WTC11 (cell line): ENCODE results near the gene LOXL3. TPM values are rescaled to one million over a fixed set of nuclear protein-coding genes. Genes with fewer than 3 reads are reported as not detected.
"Not testable (repeated sequence)": the region's sequence is repeated elsewhere in the genome, so short reads cannot be mapped to it uniquely, and the experiment has no call there.

ENCODE experiments used
- ATAC-seq: fragments of 200-7000 bp; cut with Tn5 transposase; 2 replicates; pipeline ENCODE4 v1.10.0; 2021; ENCODE audit warnings: mild to moderate bottlenecking, moderate library complexity
- CTCF ChIA-PET: fragments of 300-600 bp; sonication (Branson Sonifier 250); formaldehyde crosslinking; loops from one replicate; lab custom pipeline; 2021; ENCODE audit warnings: antibody characterized with exemption; lab: Charles Lee
- POLR2A ChIA-PET: fragments of 350-600 bp; sonication (Branson Sonifier 250); formaldehyde crosslinking; loops from one replicate; lab custom pipeline; 2021; ENCODE audit warnings: antibody characterized with exemption; lab: Charles Lee
- DNase-seq: peaks from one replicate; pipeline ENCODE4 v3.0.0; 2021; ENCODE audit warnings: low spot score
- H3K27ac Mint-ChIP-seq: 2 replicates; pipeline ENCODE4 v1.8.0; 2021; ENCODE audit warnings: mixed read lengths
- H3K27me3 Mint-ChIP-seq: 2 replicates; pipeline ENCODE4 v1.8.0; 2021; ENCODE audit warnings: low read depth, mild to moderate bottlenecking, moderate library complexity, mixed read lengths
- H3K36me3 Mint-ChIP-seq: 2 replicates; pipeline ENCODE4 v1.8.0; 2021; ENCODE audit warnings: mixed read lengths
- H3K4me1 Mint-ChIP-seq: 2 replicates; pipeline ENCODE4 v1.8.0; 2022; ENCODE audit warnings: mixed read lengths
- H3K4me3 Mint-ChIP-seq: 2 replicates; pipeline ENCODE4 v1.8.0; 2021; ENCODE audit warnings: mild to moderate bottlenecking, moderate library complexity, mixed read lengths
- H3K9me3 Mint-ChIP-seq: 2 replicates; pipeline ENCODE4 v1.8.0; 2021; ENCODE audit warnings: mixed read lengths
- E2F1 ChIP-seq: sonication (generic); formaldehyde crosslinking; IDR thresholded peaks from 2 replicates; pipeline ENCODE4 v1.8.0; 2022; ENCODE audit warnings: mild to moderate bottlenecking, missing genetic modification reagents
- E2F4 ChIP-seq: sonication (generic); formaldehyde crosslinking; IDR thresholded peaks from 2 replicates; pipeline ENCODE4 v1.8.1; 2022; ENCODE audit warnings: low read depth, mild to moderate bottlenecking, moderate library complexity, missing genetic modification reagents, borderline replicate concordance
- ETV6 ChIP-seq: sonication (generic); formaldehyde crosslinking; IDR thresholded peaks from 2 replicates; pipeline ENCODE4 v1.8.1; 2022; ENCODE audit warnings: mild to moderate bottlenecking, missing genetic modification reagents
- GABPB1 ChIP-seq: sonication (generic); formaldehyde crosslinking; IDR thresholded peaks from 2 replicates; pipeline ENCODE4 v1.8.1; 2023; ENCODE audit warnings: mild to moderate bottlenecking, missing genetic modification reagents
- GRHL2 ChIP-seq: fragments of 250-450 bp; sonication (Bioruptor Pico); IDR thresholded peaks from 2 replicates; pipeline ENCODE4 v1.8.0; 2022; ENCODE audit warnings: mild to moderate bottlenecking, moderate library complexity; ENCODE audit not compliant: insufficient replicate concordance, severe bottlenecking
- JAZF1 ChIP-seq: fragments of 250-450 bp; sonication (Bioruptor Pico); IDR thresholded peaks from 2 replicates; pipeline ENCODE4 v1.9.0; 2021; ENCODE audit warnings: moderate library complexity, mild to moderate bottlenecking, inconsistent platforms
- KAT7 ChIP-seq: sonication (generic); formaldehyde crosslinking; IDR thresholded peaks from 2 replicates; pipeline ENCODE4 v1.8.1; 2023; ENCODE audit warnings: missing genetic modification reagents, mild to moderate bottlenecking, borderline replicate concordance
- MAX ChIP-seq: sonication (generic); formaldehyde crosslinking; IDR thresholded peaks from 2 replicates; pipeline ENCODE4 v1.8.0; 2022; ENCODE audit warnings: mild to moderate bottlenecking, missing genetic modification reagents
- NR1H2 ChIP-seq: sonication (generic); formaldehyde crosslinking; IDR thresholded peaks from 2 replicates; pipeline ENCODE4 v1.9.0; 2021; ENCODE audit warnings: mild to moderate bottlenecking, moderate library complexity, missing genetic modification reagents
- OVOL2 ChIP-seq: fragments of 250-450 bp; sonication (Bioruptor Pico); IDR thresholded peaks from 2 replicates; pipeline ENCODE4 v1.9.0; 2021; ENCODE audit warnings: mild to moderate bottlenecking, borderline replicate concordance
- PREB ChIP-seq: sonication (generic); formaldehyde crosslinking; IDR thresholded peaks from 2 replicates; pipeline ENCODE4 v1.8.1; 2022; ENCODE audit warnings: mild to moderate bottlenecking, missing genetic modification reagents, moderate library complexity, borderline replicate concordance
- RELA ChIP-seq: sonication (generic); formaldehyde crosslinking; IDR thresholded peaks from 2 replicates; pipeline ENCODE4 v1.8.1; 2022; ENCODE audit warnings: missing genetic modification reagents, mild to moderate bottlenecking, borderline replicate concordance
- RORB ChIP-seq: fragments of 250-450 bp; sonication (Bioruptor Pico); IDR thresholded peaks from 2 replicates; pipeline ENCODE4 v1.9.0; 2021; ENCODE audit warnings: mild to moderate bottlenecking
- TEAD1 ChIP-seq: sonication (generic); formaldehyde crosslinking; IDR thresholded peaks from 2 replicates; pipeline ENCODE4 v1.8.0; 2022; ENCODE audit warnings: mild to moderate bottlenecking, missing genetic modification reagents
- ZMAT4 ChIP-seq: fragments of 250-450 bp; sonication (Bioruptor Pico); IDR thresholded peaks from 2 replicates; pipeline ENCODE4 v1.9.0; 2021; ENCODE audit warnings: mild to moderate bottlenecking
- ZNF263 ChIP-seq: sonication (generic); formaldehyde crosslinking; IDR thresholded peaks from 2 replicates; pipeline ENCODE4 v1.8.1; 2022; ENCODE audit warnings: low read depth, mild to moderate bottlenecking, moderate library complexity, missing genetic modification reagents
- ZNF317 ChIP-seq: sonication (generic); formaldehyde crosslinking; IDR thresholded peaks from 2 replicates; pipeline ENCODE4 v1.8.1; 2023; ENCODE audit warnings: low read depth, mild to moderate bottlenecking, moderate library complexity, missing genetic modification reagents, borderline replicate concordance
- ZNF396 ChIP-seq: fragments of 250-450 bp; sonication (Bioruptor Pico); IDR thresholded peaks from 2 replicates; pipeline ENCODE4 v1.8.0; 2021; ENCODE audit warnings: mild to moderate bottlenecking, moderate library complexity, borderline replicate concordance
- ZNF671 ChIP-seq: fragments of 250-450 bp; sonication (Bioruptor Pico); IDR thresholded peaks from 2 replicates; pipeline ENCODE4 v1.8.0; 2021; ENCODE audit warnings: mild to moderate bottlenecking
- total RNA-seq: library from RNA; stranded (reverse); gene quantifications from 3 replicates; pipeline ENCODE4 v1.2.3, GENCODE V29; 2021

Gene LOXL3
- total RNA-seq, 1 experiment from 2014 or later, result 21.1 TPM

- TF ChIP-seq ZNF317 (CRISPR knock-in tag), result no peak
- no peak for TF ChIP-seq GRHL2 (CRISPR knock-in tag)
- TF ChIP-seq ETV6 (CRISPR knock-in tag), result no peak
- TF ChIP-seq ZNF671 (CRISPR knock-in tag), result no peak
- Mint-ChIP-seq H3K27me3 (peaks cover 52% of the 10 kb centered on the region), H3K4me3 (no peak overlapping the region), H3K36me3 (no peaks in the 10 kb centered on the region), H3K9me3 (no peaks in the 10 kb centered on the region), H3K27ac (no peak overlapping the region), H3K4me1 (peaks cover 13% of the 10 kb centered on the region)
- CTCF ChIA-PET, result no interaction called here
- DNase-seq, result no peak
- POLR2A ChIA-PET, result no interaction called here
- no peak for ATAC-seq
Observed at GRCh38 chr2:74562126-74562775, 8.5 kb upstream of the LOXL3 start.

GRCh38 chr2:74561022-74561421, 7.3 kb upstream of the LOXL3 start:
- ATAC-seq, DNase-seq, POLR2A ChIA-PET, H3K4me3 Mint-ChIP-seq, H3K27ac Mint-ChIP-seq, H3K9me3 Mint-ChIP-seq, H3K36me3 Mint-ChIP-seq: not testable (repeated sequence)
- peak; percentile 83; the same call in 1 of the 2 replicates for TF ChIP-seq ZNF263 (CRISPR knock-in tag)
- H3K4me1 Mint-ChIP-seq, result peaks cover 13% of the 10 kb centered on the region
- H3K27me3 Mint-ChIP-seq, result peaks cover 59% of the 10 kb centered on the region
- CTCF ChIA-PET, result interaction anchor here (1.4 to 1.6 kb wide), 2 partner anchors 11 to 88 kb away, joined by 4 to 8 read pairs; partner anchors contain the start of gene MRPL53

GRCh38 chr2:74560591-74560990, 6.8 kb upstream of the LOXL3 start:
- H3K9me3 Mint-ChIP-seq, result no peaks in the 10 kb centered on the region
- H3K27ac Mint-ChIP-seq, result no peak overlapping the region
- peaks cover 13% of the 10 kb centered on the region for H3K4me1 Mint-ChIP-seq
- ATAC-seq (peak; percentile 19; the same call in 1 of the 2 replicates), DNase-seq (no peak)
- ChIA-PET POLR2A (interaction anchor here (0.6 kb wide), 1 partner anchor 21 kb away, joined by 3 read pairs; no protein-coding TSS in a partner anchor), CTCF (interaction anchor here (1.0 to 1.6 kb wide), 4 partner anchors 12 to 88 kb away, joined by 3 to 8 read pairs (median 4); partner anchors contain the start of gene MRPL53)
- no peak overlapping the region for H3K4me3 Mint-ChIP-seq
- peaks cover 60% of the 10 kb centered on the region for H3K27me3 Mint-ChIP-seq
- no peak for TF ChIP-seq GABPB1
- no peak for TF ChIP-seq MAX (CRISPR knock-in tag)
- no peak for TF ChIP-seq RORB (CRISPR knock-in tag)
- TF ChIP-seq E2F4 (CRISPR knock-in tag), result no peak
- TF ChIP-seq NR1H2 (CRISPR knock-in tag), result no peak
- TF ChIP-seq KAT7 (CRISPR knock-in tag), result no peak
- no peak for TF ChIP-seq ZNF317 (CRISPR knock-in tag)
- TF ChIP-seq ZNF396 (CRISPR knock-in tag), result no peak
- no peak for TF ChIP-seq ZMAT4 (CRISPR knock-in tag)
- no peak for TF ChIP-seq PREB (CRISPR knock-in tag)
- H3K36me3 Mint-ChIP-seq, result no peaks in the 10 kb centered on the region

- ChIA-PET POLR2A (interaction anchor here (0.6 kb wide), 1 partner anchor 20 kb away, joined by 3 read pairs; no protein-coding TSS in a partner anchor), CTCF (interaction anchor here (1.0 to 1.6 kb wide), 5 partner anchors 13 to 87 kb away, joined by 3 to 8 read pairs (median 3); partner anchors contain the start of gene MRPL53)
- TF ChIP-seq E2F1 (no peak), JAZF1 (no peak), RELA (CRISPR knock-in tag) (no peak), RORB (CRISPR knock-in tag) (no peak), TEAD1 (no peak), OVOL2 (CRISPR knock-in tag) (no peak)
- H3K9me3 Mint-ChIP-seq, result no peaks in the 10 kb centered on the region
- ATAC-seq, result peak; percentile 71
- peak; percentile 28 for DNase-seq
- H3K27ac Mint-ChIP-seq, result no peak overlapping the region
- no peak overlapping the region for H3K4me3 Mint-ChIP-seq
- H3K27me3 Mint-ChIP-seq, result peaks cover 66% of the 10 kb centered on the region
- no peaks in the 10 kb centered on the region for H3K36me3 Mint-ChIP-seq
- peaks cover 15% of the 10 kb centered on the region for H3K4me1 Mint-ChIP-seq
Observed at GRCh38 chr2:74559912-74560311, 6.2 kb upstream of the LOXL3 start.
